ENCODE results near the gene TREH.
"Not testable (repeated sequence)": the region's sequence is repeated elsewhere in the genome, so short reads cannot be mapped to it uniquely, and the experiment has no call there.

Gene TREH

DNA sequence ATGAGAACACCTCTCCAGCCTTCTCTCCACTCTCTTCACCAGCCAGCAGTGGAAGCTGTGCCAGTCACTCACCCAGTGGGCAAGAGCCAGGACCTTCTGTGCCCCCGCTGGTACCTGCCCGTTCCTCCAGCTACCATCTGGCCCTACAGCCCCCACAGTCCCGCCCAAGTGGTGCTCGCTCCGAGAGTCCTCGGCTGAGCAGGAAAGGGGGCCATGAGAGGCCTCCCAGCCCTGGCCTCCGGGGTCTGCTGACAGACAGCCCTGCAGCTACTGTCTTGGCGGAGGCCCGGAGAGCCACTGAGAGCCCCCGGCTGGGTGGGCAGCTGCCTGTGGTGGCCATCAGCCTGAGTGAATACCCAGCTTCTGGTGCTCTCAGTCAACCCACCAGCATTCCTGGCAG is 51.9 kb downstream of the TREH start:
- DNase-seq: no peak

DNA sequence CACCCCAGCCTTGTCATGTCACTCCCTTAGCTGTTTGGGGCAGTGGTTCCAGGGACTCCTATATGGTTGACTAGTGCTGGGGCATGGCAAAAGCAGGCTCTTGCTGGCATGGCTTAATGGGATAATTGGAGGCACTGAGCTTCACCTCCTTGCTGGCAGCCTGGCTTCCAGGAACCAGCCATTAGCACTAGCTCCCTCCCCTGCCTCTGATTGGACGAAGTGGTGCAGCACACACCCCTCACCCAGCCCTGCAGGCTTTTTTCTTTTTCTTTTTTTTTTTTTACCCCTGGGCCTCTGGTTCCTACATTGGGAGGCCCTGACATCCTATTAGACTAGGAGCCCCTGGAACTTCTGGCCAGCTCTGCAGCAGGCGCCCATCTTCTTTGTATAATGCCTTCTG is 53.5 kb downstream of the TREH start:
- DNase-seq: no peak

DNA sequence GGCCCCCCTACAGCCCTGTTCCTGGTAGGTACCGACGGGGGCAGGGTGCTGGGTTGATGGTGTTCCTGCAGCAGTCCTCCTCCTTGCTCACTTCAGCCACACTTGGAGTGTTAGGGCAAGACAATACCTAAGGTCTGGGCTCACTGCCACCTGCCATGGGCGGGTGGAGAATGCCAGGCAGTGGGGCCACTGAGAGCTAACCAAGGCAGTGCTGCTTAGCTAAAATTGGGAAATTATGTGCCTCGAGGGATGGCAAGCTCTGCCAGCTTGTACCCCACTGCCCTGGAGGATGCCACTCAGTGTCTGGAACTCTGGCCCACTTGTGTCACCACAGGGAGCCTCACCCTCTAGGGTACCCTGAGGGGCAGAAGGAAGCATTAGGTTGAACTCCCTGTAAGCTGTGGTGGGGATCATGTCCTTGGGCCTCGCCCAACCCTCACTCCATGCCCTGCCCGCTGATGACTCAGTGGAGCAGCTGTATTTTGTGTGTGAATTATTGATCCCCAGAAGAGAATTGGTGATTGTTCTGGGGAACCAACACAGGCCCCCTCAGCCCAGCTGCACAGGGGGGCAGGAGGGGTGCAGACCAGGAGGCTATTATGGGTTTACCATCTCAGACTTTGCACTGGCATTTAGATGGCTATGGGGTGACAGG is 54.3 kb downstream of the TREH start:
- no peak for DNase-seq

DNA sequence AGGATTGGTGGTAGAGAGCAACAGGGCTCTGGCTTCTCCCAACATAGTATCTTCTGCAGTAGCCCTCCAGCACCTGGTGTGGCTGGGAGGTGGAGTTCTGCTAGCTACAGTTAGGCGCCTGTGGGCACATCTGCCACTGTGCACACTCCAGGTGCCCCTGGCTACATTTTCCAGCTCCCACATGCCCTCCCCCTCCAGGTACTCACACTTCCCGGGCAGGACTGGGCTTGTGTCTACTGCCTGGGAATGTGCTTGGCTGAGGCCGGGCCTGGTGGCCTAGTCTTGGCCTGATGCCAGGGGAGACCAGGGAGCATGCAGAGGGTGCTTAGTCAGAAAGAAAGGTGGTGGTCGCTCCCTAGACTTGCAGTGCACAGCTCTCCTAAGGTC is 56.2 kb downstream of the TREH start:
- DNase-seq: no peak

DNA sequence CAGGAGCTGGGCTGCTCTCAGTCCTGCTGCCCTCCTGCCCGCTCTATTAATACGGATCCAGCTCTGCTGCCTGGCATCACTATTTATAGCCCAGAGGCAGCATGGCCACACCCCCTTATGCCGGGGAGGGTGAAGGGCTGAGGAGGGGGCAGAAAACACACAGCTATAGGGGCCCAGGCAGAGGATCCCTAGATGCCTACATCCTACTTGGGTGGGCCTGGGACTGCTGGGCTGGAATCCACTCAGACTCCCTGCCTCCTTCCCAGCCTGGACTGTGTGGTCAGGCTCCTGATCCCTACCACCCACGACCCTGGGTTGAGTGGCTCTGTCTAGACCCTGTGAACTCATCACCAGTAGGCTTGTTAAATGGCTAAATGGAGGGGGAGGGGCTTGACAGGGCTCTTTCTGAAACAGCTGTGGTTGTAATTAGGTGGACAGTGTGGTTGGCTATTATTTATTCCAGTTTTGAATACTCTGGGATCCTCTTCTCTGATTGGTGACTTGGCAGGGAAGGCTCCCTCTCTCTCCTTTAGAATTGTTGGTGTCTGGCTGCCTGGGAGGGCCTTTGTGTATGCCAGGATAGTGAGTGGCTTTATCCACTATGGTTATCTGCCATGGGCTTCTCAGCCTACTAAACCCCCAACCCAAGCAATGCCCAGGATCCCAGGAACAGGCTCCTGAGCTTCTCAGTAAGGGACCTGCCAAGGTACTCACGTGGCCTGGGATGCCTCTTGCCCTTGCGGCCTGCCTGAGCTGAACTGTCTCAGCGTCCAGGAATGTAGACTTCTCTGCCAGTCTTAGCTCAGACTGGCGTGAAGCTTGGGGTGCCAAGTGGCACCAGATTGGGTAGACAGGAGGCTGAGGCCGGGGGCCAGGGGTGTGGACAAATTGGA is 56.8 kb downstream of the TREH start:
- DNase-seq: no peak

GRCh38 chr11:118621784-118622375 is 57.6 kb downstream of the TREH start:
- no peak for DNase-seq

- peak; percentile 4 for DNase-seq
Measured at GRCh38 chr11:118621071-118621783, 58.2 kb downstream of the TREH start.

DNA sequence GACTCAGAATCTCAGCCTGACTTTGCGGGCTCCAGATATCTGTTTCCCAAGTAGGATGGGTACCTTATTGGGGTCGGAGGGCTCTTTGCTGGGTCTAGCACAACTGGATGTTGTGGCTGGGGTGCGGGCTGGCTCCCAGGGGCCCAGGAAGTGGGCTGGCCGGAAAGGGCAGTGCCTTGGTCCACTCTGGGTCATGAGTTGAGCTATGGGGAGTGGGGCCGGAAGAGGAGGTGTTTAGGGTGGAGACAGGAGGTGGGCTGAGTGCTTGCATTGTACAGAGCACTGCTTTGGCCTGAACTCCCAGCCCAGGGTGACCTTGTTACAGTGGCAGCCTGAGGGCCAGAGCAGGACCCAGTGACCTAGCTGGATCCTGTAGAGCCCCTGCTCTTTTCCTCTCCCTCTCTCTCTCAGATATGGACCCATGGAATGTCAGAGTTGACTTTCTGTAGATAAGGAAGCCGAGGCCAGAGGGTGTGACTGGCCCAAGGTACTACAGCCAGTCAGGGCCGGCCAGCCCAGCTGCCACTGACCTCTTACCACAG is 58.9 kb downstream of the TREH start:
- no peak for DNase-seq

DNA sequence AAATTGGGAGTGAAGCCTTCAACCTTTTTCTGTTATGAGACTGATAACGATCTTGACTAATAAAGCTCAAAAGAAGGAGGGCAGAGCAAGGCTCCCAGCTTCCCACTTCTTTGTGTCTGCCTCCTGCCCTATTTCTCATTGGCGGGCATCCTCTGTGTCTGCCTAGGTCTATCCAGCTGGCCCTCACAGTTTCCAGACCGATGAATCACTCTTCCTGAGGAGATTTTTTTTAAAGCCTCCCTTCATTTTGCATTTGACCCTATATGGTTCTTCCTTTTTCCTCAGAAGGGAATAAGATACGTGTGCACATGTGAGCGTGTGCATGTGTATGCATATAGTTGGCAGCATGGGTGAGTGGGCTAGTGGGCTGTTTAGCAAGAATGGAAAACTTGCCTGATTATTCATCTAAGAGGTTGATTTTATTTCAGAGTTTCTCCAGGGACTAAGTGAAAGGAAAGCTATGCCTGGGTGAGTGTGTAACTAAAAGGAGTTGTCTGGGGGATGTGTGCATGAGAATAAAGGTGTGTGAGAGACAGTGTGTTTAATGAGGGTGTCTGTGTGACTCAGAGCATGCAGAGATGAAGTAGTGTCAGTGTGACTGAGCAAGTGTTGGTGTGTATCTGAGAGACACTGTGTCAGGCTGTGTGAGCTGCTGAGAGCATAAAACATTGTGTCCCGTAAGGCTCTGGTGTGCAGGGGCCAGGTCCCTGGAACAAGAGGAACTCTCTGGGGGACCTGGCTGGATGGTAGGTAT is 59.8 kb downstream of the TREH start:
- no peak for DNase-seq

DNA sequence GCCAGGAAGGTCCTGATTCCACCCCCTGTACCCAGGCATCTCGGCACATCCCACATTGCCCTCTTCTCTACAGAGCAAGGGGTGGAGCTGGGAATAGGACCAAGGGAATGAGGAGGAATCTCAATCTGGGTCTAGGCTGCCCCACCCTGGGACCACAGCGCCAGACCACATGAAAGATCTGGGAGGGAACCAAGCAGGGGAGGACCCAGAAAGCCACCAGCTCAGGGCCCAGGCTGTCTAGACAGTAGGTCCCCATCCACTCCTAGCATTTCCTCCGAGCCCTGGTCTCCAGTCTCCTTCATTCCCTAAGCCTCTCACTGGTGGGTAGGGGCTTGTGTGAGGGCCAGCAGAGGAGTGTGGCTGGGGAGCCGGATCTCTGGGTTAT is 60.5 kb downstream of the TREH start:
- no peak for DNase-seq

DNA sequence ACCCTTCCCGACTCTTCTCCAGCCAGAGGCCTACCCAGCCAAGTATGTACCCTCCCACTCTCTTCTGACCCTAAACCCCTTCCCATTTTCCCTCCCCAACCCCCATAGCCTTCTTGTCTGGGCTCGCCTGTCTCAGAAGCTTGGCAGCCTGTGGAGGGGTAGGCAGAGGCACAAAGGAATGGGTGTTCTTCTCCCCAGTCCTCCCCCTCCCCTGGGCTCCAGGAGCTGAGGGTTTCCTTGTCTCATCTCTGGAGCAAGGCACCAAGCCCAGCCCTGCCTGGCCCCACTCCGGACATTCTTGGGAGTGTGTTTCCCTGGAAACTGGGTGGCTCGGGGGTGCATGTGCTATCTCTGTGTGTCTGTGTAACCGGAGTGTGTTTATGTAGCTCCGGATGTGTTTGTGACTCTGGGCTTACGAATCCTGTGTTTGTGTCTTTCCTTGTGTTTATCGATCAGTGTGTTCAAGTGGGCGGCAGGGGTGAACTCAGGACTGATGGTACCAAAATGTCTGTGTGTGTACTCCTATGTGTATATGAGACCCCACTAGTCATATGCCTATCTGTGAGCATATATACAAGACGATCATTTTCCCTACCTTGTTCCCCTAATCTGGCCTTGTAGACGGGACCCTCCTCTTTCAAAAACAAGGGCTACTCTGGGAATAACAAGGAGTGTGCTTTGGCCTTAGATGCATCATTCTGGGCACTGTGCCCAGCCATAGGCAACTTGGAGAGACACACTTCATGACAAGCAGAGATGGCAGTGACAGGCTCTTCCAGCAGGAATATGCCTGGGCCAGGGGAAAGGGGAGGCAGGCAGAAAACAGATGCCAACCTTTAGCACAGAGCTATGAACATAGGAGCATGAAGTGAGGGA is 61.1 kb downstream of the TREH start:
- no peak for DNase-seq

GRCh38 chr11:118615976-118616371 is 63.5 kb downstream of the TREH start:
- no peak for DNase-seq

DNA sequence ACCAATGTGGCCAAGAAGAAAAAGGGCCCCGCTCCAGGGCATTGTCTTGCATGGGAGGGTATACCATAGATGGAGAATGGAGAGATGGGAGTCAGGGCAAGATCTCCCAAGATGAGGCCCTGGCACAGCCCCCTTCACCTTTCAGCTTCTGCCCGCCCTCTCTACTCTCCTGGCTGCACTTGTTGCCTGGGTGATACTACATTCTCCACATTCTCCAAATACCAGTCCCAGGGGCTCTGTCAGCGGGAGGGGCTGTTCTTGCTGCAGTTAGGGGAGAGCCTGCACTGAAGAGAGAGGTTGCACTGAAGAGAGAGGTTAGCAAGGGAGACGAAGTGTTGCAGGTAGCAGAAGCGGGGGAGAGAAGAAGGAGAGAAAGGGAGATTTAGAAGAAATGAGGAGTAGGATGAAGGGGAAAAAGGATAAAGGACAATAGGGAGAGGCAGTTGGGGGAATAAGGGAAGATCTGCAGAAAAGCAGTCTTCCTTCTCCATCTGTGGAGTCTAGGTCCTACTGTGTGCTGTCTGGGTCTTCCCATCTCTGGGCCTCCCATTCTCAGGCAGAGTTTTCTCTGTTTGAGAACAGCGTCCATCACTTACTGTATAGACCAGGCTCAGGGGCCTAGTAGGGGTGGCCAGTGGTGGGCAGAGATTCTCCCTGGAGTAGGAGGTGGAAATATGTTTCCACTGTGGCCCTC is 64.0 kb downstream of the TREH start:
- no peak for DNase-seq

DNA sequence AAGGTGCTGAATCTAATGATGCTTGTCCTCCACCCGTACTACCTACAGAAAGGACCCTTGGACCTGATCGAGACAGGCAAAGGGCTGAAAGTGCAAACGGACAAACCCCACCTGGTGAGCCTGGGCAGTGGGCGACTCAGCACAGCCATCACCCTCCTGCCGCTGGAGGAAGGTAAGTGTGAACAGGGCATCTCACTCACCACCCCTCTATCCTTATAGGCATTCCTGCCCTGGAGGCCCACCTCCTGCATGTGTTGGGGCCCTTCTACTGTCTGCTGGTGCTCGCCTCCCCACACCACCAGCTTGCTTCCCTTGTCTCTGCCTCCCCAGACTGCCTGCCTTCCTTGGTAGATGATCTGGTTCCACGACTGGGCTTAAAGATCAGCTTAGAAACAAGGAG is 64.9 kb downstream of the TREH start:
- no peak for DNase-seq

- DNase-seq: no peak
Measured at GRCh38 chr11:118612378-118612777, 67.1 kb downstream of the TREH start.

GRCh38 chr11:118611433-118611795 is 68.0 kb downstream of the TREH start:
- not testable (repeated sequence) for DNase-seq

- DNase-seq: peak; percentile 88
Measured at GRCh38 chr11:118610773-118611432, 68.5 kb downstream of the TREH start.

DNA sequence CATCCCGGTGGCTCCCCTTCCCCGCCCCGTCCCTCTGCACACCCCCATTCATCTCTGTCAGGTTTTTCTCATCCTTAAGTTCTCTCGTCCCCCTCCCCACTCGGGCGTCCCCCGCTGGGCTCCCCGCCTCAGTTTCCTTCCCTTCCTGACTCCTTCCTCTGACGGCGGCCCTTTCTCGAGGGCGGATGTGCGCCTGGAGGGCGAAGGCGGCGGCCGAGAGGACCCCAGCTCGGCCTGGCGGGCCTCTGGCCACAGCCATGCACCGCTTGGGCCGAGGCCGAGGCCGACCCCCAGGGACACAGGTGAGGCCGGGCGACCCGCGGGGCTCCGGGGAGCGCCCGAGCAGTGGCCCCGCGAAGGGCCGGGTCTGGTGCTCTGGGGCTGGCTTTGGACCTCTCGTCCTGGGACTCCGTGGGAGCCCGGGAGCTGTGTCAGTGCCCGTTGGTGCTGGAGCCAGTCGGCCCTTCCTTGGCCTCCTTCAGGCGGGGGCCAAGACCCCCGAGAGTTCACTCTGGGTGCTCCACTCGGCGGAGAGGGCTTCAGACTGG is 69.2 kb downstream of the TREH start:
- DNase-seq: no peak

DNA sequence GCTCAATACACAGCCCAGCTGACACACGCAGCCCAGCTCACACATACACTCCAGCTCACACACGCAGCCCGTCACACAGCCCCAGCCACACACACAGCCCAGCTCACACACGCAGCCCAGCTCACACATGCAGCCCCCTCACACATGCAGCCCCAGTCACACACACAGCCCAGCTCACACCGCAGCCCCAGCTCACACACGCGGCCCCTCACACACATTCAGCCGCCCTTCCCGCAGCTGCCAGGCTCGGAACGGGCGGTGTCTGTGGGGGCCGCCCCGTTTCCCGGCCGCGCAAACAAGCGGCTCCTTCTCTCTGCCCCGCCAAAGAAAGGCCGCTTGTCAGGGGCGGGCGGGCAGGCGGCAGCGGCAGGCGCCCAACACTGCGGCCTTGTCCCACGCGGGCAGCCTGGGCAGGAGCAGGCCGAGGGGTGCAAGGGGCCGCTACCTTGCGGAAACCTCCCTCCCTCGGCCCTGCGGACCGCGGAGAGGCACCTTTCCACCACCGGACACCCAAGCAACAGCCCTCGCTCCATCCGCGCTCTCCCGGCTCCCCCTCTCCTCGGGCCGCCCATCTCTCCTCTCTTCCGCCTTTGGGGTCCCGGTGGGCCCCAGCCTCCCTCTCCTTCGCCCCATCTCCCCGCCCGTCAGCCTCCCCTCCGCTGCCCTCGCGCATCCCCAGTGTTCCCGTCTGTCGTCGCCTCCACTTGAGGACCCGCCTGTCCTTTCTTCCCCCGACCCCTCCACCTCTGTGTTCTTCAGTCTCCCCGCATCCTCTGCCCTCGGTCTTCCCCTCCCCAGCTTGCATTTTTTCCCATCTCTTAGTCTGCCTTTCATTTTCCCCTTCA is 69.8 kb downstream of the TREH start:
- DNase-seq: peak; percentile 38
